Gastroesophageal sphincter (tissue), 4 donors: ENCODE results near the gene CCDC3. TPM values are rescaled to one million over a fixed set of nuclear protein-coding genes. Genes with fewer than 3 reads are reported as not detected.

Source experiments
- ATAC-seq: fragments of 150-250 bp; one replicate; pipeline ENCODE4 v1.9.1; 2016; ENCODE audit warnings: mild to moderate bottlenecking, moderate library complexity
- H3K27ac ChIP-seq, 4 donors: fragments of 200-600 bp; sonication (generic) in 3 of 4; 1 replicate in 3 of 4; 2 replicates in 1 of 4; pipeline ENCODE4 v1.5.1; 2016 to 2019
- H3K27me3 ChIP-seq: fragments of 200-600 bp; sonication (generic); one replicate; pipeline ENCODE4 v1.5.1; 2019
- H3K36me3 ChIP-seq, 2 donors: fragments of 200-600 bp; sonication (generic); one replicate each; pipeline ENCODE4 v1.5.1; 2019; ENCODE audit warnings: control low read depth in 1 of 2
- H3K4me1 ChIP-seq, 3 donors: fragments of 200-600 bp; sonication (generic); 1 replicate in 2 of 3; 2 replicates in 1 of 3; pipeline ENCODE4 v1.5.1; 2016 to 2019; ENCODE audit warnings: control low read depth in 2 of 3
- H3K4me3 ChIP-seq, 2 donors: fragments of 200-600 bp; sonication (generic); one replicate each; pipeline ENCODE4 v1.5.1; 2019; ENCODE audit warnings: mild to moderate bottlenecking in 1 of 2, moderate library complexity in 1 of 2
- H3K9me3 ChIP-seq, 3 donors: fragments of 200-600 bp; sonication (generic); one replicate each; pipeline ENCODE4 v1.5.1; 2017 to 2019; ENCODE audit warnings: control low read depth in 2 of 3
- EP300 ChIP-seq: sonication (generic); formaldehyde crosslinking; IDR thresholded peaks from one replicate; pipeline ENCODE4 v1.6.1; 2017; ENCODE audit warnings: antibody characterized with exemption, mild to moderate bottlenecking
- POLR2A ChIP-seq, 2 donors: fragments of 450-650 bp; IDR thresholded peaks; one replicate each; pipeline ENCODE4 v1.6.1; 2017; ENCODE audit warnings: antibody characterized with exemption in 2 of 2, mild to moderate bottlenecking in 2 of 2, moderate library complexity in 1 of 2
- POLR2AphosphoS5 ChIP-seq: sonication (generic); formaldehyde crosslinking; IDR thresholded peaks from one replicate; pipeline ENCODE4 v1.6.1; 2017; ENCODE audit warnings: antibody characterized with exemption
- WGBS, 2 donors: methylation state at CpG; one replicate each; pipeline ENCODE4 v1.1.5; 2018; ENCODE audit warnings: low coverage in 1 of 2; 5-methylcytosine and 5-hydroxymethylcytosine counted together
- total RNA-seq, 4 donors: library from RNA; depleted of rRNA; stranded (reverse); fragments of >200 nt; gene quantifications; one replicate each; pipeline ENCODE4 v1.1.0, GENCODE V29; 2016
- TF ChIP-seq, protein P1 (sequence below), 4 experiments: fragments of 200-600 bp in 2 of 4; fragments of 450-650 bp in 2 of 4; sonication (generic) in 1 of 4; IDR thresholded peaks; one replicate each; pipeline ENCODE4 v1.5.1; 2017 to 2019; ENCODE audit warnings: antibody characterized with exemption in 4 of 4, mild to moderate bottlenecking in 2 of 4, moderate library complexity in 2 of 4

The CCDC3 gene
- total RNA-seq, 4 donors from 2014 or later = 12.2 to 66.1 (median 16.0) TPM

DNA sequence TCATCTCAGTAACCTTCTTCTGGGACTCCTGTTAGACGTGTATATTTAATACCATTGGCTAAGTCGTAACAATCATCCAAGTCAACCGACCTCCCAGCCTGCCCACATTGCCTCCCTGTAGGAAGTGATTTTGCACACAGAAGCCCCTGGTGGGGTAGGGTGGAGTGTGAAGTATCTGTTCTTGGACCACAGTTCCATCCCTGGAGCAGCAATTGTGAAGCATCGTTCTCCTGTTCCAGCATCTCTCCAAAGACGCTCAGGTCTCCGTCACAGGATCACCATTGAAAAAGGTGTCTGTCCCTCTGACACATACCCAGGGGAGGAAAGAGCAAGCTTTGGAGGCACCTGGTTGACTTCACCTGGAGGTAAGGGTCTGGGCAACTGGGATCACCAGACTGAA lies 72.9 kb downstream of the CCDC3 start:
- no peak overlapping the region for H3K4me3 ChIP-seq
- no peak for ATAC-seq
- H3K4me1 ChIP-seq = no peaks in the 10 kb centered on the region
- 87 to 100% methylated on average over 1 to 3 of the region's 6 CpGs for WGBS, 2 donors
- no peaks in the 10 kb centered on the region for H3K36me3 ChIP-seq
- peaks cover 0 to 13% (median 0%) of the 10 kb centered on the region in 3 donors for H3K9me3 ChIP-seq
- no peak for TF ChIP-seq POLR2AphosphoS5
- TF ChIP-seq EP300 = no peak
- TF ChIP-seq POLR2A (IDR thresholded peaks at IDR 0.05) = no peak
- TF ChIP-seq, protein P1, sequence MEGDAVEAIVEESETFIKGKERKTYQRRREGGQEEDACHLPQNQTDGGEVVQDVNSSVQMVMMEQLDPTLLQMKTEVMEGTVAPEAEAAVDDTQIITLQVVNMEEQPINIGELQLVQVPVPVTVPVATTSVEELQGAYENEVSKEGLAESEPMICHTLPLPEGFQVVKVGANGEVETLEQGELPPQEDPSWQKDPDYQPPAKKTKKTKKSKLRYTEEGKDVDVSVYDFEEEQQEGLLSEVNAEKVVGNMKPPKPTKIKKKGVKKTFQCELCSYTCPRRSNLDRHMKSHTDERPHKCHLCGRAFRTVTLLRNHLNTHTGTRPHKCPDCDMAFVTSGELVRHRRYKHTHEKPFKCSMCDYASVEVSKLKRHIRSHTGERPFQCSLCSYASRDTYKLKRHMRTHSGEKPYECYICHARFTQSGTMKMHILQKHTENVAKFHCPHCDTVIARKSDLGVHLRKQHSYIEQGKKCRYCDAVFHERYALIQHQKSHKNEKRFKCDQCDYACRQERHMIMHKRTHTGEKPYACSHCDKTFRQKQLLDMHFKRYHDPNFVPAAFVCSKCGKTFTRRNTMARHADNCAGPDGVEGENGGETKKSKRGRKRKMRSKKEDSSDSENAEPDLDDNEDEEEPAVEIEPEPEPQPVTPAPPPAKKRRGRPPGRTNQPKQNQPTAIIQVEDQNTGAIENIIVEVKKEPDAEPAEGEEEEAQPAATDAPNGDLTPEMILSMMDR (IDR thresholded peaks at IDR 0.05) = no peak
- no peak overlapping the region for H3K27ac ChIP-seq
- H3K27me3 ChIP-seq = no peaks in the 10 kb centered on the region

DNA sequence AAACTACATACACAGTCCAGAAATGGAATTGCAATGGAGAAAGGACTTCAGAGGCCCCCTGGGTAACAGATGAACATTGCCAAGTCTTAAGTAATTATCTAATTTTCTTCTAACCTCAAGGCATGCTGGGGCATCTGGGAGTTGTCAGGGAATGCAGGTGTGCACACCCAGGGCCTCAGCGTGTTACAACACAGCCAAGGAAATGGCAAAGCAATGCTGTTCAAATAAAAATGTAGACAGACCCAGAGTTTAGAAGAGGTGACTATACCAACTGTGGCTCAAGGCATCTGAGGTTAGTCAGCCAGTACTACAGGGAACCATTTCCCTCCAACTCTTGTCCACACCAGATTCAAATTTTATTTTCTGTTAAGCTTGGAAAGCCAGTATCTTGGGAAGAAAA lies 73.6 kb downstream of the CCDC3 start:
- H3K27me3 ChIP-seq = no peaks in the 10 kb centered on the region
- no peaks in the 10 kb centered on the region for H3K4me1 ChIP-seq
- H3K36me3 ChIP-seq = no peaks in the 10 kb centered on the region
- no peak overlapping the region for H3K4me3 ChIP-seq
- TF ChIP-seq POLR2AphosphoS5 (no peak), POLR2A (IDR thresholded peaks at IDR 0.05) (no peak), EP300 (no peak)
- peaks cover 0 to 10% (median 0%) of the 10 kb centered on the region in 3 donors for H3K9me3 ChIP-seq
- ATAC-seq = no peak
- 75% methylated on average over 1 of the region's 1 CpG; no CpG with 5 or more reads in 1 of the 2 donors for WGBS, 2 donors
- H3K27ac ChIP-seq = no peak overlapping the region

DNA sequence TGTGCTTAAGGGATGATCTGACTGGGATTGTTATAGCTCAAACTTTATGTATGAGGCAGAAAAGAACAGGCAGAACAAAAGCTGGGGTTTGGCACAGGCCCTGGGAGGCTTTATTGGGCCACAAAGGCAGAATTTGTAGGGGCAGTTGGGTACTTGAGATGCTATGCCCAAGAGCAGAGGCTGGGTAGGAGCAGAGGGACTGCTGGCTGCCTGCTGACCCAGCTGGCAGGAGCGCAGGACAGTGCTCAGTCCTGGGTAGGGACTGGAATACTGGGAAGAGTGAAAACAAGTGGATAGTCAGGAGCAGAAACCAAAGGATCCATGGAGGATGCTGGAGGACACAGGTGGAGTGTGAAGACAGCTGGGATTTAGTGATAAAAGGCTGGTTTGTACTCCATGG lies 75.7 kb downstream of the CCDC3 start:
- ATAC-seq = no peak

DNA sequence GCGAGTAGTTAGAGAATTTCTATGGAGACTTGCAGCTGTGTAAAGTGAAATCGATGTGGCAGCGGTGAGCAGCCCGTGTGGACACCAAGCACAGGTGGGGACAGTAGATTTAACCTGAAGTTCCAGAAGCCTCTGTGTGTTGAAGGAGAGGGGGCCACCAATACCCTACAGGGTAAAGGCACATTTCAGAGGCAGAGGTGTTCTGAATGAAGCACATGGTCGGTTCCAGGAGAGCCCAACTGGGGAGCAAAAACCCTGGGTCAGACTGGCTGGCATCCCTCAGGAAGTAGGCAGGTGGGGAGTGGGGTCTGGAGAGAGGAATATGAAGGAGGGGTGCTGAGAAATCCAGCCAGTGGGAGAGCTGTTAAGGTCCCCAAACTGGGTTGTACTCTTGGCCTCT lies 76.6 kb downstream of the CCDC3 start:
- Histone ChIP-seq H3K27me3 (no peaks in the 10 kb centered on the region), H3K36me3 (no peaks in the 10 kb centered on the region), H3K9me3 (peaks cover 0 to 10% (median 0%) of the 10 kb centered on the region in 3 donors), H3K27ac (no peak overlapping the region), H3K4me1 (no peaks in the 10 kb centered on the region), H3K4me3 (no peak overlapping the region)
- 91 to 100% methylated on average over 2 to 5 of the region's 5 CpGs for WGBS, 2 donors
- ATAC-seq = no peak
- TF ChIP-seq POLR2AphosphoS5 = no peak
- TF ChIP-seq POLR2A (IDR thresholded peaks at IDR 0.05) = no peak
- TF ChIP-seq EP300 = no peak
- TF ChIP-seq, protein P1 (IDR thresholded peaks at IDR 0.05) = no peak

More for the DNA sequence above, 75.7 kb downstream of the CCDC3 start:
- no peaks in the 10 kb centered on the region for H3K27me3 ChIP-seq
- TF ChIP-seq EP300 (no peak), POLR2A (IDR thresholded peaks at IDR 0.05) (no peak), POLR2AphosphoS5 (no peak)
- TF ChIP-seq, protein P1 (IDR thresholded peaks at IDR 0.05) = no peak
- no peak overlapping the region for H3K4me3 ChIP-seq
- no peaks in the 10 kb centered on the region for H3K36me3 ChIP-seq
- H3K4me1 ChIP-seq = no peaks in the 10 kb centered on the region
- peaks cover 0 to 10% (median 0%) of the 10 kb centered on the region in 3 donors for H3K9me3 ChIP-seq
- no peak overlapping the region for H3K27ac ChIP-seq
- 90% methylated on average over 1 of the region's 1 CpG; no CpG with 5 or more reads in 1 of the 2 donors for WGBS, 2 donors

DNA sequence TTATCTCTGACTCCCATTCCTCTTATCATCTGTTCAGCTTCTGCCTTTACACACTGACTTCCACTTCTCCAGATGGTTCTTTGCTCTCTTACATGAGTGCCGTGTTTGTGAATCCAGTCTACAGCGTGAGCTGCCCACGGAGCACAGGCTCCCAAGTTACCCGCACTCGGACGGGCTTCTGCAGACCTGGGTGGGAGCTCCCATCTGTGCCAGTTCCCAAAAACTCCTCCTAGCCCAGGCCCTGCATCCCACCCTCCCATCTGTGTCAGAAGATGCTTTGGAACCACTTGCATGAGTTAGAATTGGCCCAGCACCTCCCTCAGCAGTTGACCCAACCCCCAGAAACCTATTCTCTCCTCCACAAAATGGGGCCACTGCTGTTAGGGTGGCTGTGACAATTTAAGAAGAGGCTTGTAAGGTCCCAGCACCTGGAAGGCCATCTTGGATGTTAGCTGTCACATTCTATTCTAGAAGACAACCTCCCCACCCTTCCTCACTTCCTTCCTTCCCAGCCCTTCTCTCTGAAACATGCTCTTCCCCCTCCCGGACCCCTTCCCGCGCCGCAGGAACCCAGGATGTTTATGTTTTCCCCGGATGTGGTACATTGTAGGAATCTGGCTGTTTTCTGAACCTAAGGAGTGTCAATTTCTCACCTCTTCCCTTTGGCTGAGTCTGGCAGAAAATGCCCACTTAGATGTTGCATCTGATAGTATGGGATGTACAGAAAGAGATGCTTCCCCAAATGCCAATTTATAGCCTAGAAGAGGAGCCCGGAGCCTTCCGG lies 79.2 kb downstream of the CCDC3 start:
- Histone ChIP-seq H3K27me3 (no peaks in the 10 kb centered on the region), H3K27ac (no peak overlapping the region), H3K4me3 (no peak overlapping the region), H3K36me3 (no peaks in the 10 kb centered on the region), H3K9me3 (peaks cover 0 to 10% (median 0%) of the 10 kb centered on the region in 3 donors), H3K4me1 (no peaks in the 10 kb centered on the region)
- 76 to 100% methylated on average over 1 to 11 of the region's 13 CpGs for WGBS, 2 donors
- TF ChIP-seq, protein P1 (IDR thresholded peaks at IDR 0.05) = no peak
- TF ChIP-seq EP300 (no peak), POLR2A (IDR thresholded peaks at IDR 0.05) (no peak), POLR2AphosphoS5 (no peak)
- no peak for ATAC-seq
